Inflammatory macrophage treated with lipopolysaccharide for 1 hour (primary cell): ENCODE data around the gene BNIPL.

Experiments
- DNase-seq, 2 donors: peaks; one replicate each; pipeline ENCODE4 v3.0.0-alpha.2; 2020 to 2022

BNIPL gene

DNA sequence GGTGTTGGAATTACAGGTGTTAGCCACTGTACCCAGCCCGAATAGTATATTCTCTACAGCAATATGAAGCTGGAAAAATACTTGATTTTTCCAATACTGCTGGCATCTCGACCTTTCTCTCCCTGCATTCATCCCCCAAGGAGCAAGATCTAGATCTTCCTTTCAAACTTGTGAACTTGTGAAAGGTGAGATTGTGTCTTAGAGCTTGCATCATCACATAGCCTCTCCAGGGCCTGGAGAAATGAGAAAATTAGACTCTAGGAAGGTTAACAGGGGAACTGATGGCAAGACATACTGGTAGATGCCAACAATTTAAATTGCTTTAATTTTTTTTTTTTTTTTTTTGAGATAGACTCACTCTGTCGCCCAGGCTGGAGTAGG lies 26.1 kb upstream of the BNIPL start:
- no peak for DNase-seq

GRCh38 chr1:151011154-151011850 lies 25.1 kb upstream of the BNIPL start:
- no peak for DNase-seq

GRCh38 chr1:151012684-151013471 lies 23.5 kb upstream of the BNIPL start:
- DNase-seq, result no peak

DNA sequence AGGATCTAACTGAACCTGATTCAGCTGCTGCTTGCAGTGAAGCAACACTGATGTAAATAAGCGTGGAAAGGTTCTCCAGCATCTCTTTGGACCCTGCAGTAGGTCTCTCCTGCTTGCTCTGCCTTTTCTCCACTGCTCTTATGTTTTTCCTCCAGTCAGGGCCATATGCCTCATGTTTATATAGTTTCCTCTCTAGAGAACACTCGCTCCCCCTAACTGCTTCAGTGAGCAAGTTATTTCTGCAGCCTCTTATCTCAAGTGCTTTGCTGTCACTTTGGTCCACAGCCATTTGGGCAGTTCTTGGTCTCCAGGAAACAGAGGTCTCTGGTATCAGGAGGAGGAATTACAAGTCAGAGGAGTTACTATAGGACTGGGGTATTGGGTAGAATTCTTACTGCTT lies 22.9 kb upstream of the BNIPL start:
- DNase-seq, result no peak

- peak; percentile 64 to 90 for DNase-seq
Measured at GRCh38 chr1:151024540-151025146, 11.7 kb upstream of the BNIPL start.

DNA sequence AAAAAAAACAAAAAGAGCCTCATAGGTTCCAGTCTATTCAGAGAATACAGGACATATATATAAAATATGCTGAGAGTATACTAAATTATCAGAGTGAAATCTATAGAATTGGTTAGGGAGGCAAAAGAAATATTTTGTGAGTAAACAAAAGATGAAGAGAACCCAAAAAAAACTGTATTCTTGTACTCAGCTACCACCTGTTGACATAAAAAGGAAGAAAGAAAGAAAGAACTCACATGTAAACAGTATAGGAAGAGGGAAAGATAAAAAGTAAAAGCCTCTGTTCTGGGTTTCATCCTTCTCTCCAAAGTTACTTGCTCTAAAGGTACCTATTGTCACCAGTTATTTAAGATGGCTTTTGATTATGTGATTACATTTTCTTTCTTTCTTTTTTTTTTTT lies 9.9 kb upstream of the BNIPL start:
- no peak for DNase-seq

GRCh38 chr1:151032164-151032563 lies 4.2 kb upstream of the BNIPL start:
- DNase-seq, result no peak

GRCh38 chr1:151035167-151035566 lies 1.2 kb upstream of the BNIPL start:
- no peak for DNase-seq

DNA sequence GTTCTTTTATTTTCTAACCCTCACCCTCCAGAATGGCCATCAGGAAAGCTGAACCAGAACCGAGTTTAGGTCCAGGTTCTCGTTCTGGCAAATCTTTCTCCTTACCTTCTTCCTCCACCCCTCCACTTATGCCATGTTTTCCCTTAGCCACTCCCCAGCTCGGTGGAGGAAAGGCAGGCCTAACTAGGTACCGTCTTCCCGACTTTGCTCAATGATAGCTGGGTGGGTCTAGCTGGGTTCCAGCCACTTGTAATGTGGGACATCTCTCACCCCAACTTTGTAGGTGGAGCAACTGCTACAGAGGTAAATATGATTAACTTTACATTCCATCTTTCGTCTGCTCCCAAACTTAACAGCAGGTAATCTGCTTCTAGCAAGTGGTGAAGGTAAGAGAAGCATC lies 646 bp downstream of the BNIPL start:
- DNase-seq, result no peak

GRCh38 chr1:151039521-151039920 lies 3.1 kb downstream of the BNIPL start:
- DNase-seq, result no peak

GRCh38 chr1:151043163-151043562 lies 6.8 kb downstream of the BNIPL start:
- no peak for DNase-seq

DNA sequence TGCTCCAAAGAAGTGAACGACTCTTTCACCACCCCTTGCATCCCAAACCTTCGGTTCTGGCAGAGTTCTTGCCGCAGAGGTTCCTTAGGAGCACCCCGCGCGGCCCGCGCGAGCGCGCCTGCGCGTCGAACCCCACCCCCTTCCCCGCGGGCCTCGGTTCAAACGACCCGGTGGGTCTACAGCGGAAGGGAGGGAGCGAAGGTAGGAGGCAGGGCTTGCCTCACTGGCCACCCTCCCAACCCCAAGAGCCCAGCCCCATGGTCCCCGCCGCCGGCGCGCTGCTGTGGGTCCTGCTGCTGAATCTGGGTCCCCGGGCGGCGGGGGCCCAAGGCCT lies 11.2 kb downstream of the BNIPL start, which contains the start of gene C1orf56:
C1orf56 (plus strand) TSS at position 161 of the 334 bp plus-strand sequence; CDS start at position 258, 97 bp downstream.
- DNase-seq, result no peak

DNA sequence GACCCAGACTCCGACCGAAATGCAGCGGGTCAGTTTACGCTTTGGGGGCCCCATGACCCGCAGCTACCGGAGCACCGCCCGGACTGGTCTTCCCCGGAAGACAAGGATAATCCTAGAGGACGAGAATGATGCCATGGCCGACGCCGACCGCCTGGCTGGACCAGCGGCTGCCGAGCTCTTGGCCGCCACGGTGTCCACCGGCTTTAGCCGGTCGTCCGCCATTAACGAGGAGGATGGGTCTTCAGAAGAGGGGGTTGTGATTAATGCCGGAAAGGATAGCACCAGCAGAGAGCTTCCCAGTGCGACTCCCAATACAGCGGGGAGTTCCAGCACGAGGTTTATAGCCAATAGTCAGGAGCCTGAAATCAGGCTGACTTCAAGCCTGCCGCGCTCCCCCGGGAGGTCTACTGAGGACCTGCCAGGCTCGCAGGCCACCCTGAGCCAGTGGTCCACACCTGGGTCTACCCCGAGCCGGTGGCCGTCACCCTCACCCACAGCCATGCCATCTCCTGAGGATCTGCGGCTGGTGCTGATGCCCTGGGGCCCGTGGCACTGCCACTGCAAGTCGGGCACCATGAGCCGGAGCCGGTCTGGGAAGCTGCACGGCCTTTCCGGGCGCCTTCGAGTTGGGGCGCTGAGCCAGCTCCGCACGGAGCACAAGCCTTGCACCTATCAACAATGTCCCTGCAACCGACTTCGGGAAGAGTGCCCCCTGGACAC lies 11.7 kb downstream of the BNIPL start:
- DNase-seq, result peak; percentile 46 to 53

- no peak for DNase-seq
Measured at GRCh38 chr1:151048645-151049032, 12.3 kb downstream of the BNIPL start.

DNA sequence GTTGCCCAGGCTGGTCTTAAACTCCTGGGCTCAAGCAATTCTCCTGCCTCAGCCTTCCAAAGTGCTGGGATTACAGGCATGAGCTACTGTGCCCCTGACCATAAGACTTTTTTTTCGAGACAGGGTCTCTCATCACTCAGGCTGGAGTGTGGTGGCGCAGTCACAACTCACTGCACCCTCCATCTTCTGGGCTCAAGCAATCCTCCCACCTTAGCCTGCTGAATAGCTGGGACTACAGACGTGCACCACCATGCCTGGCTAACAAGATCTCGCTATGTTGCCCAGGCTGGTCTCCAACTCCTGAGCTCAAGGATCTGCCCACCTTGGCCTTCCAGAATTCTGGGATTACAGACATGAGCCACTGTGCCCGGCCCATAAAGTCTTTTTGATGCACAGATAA lies 13.1 kb downstream of the BNIPL start:
- no peak for DNase-seq

DNA sequence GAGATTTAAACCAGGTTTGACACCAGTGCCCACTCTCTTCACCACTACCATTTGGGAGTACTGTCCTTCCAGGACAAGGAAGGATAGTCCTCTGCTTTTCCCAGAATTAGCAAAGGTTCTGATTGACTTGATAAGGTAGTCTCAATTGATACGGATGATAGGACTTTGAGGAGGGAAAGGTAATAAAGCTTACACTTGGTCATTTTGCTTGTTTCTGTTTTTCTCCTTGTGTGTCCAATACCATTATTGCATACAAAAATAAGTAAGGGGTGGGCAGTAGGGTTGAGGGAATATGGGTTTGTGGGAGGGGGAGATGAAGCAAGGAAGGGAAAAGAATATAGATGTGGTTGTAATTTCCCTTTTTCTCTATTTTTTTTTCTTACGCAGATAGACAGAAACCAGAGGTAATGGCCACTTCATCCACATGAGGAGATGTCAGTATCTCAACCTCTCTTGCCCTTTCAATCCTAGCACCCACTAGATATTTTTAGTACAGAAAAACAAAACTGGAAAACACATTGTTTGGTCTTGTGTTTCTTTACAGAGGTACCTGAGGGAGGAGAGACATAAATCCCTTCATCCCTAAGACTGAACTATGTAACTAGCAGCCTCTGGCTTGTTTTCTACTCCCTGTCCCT lies 13.8 kb downstream of the BNIPL start:
- no peak for DNase-seq

GRCh38 chr1:151051356-151052009 lies 15.1 kb downstream of the BNIPL start:
- DNase-seq, result no peak

- no peak for DNase-seq
Measured at GRCh38 chr1:151054971-151055547, 18.7 kb downstream of the BNIPL start.

DNA sequence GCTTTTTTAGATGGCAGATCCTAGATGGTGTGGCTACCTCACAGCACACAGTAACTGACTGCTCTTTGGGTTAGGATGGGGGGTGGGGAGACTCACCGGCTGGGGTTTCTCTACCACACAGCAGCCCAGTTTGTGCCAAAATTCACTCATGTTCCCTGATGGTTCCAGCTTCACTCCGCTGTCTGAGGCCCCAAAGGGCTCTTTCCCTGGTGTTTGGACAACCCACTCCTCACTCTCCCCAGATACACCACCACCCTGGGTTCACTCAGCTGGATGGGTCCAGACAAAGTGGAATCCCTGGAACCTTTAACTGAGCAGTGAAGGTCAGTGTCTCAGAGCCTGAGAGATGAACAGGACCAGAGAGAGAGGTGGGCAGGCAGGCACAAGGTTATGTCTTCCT lies 19.2 kb downstream of the BNIPL start:
- DNase-seq, result no peak

DNA sequence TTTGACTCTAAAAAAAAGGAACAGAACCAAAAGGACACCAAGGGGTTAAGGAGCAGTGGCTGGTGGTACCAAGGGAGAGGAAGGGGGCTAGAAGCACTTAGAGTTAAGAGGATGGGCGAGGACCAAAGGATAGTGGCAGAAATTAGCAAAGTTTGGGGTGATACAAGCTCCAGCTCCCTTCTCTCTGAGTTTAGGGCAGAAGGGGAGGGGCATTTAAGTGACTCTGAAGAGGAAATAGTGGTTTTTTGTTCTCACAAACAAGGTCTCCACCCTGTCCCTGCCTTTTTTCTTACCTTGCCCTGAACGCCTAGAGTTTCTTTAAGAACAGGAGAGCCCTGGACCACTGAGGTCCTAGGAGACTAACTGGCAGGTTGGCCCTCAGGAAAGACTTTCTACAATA lies 19.8 kb downstream of the BNIPL start:
- no peak for DNase-seq

DNA sequence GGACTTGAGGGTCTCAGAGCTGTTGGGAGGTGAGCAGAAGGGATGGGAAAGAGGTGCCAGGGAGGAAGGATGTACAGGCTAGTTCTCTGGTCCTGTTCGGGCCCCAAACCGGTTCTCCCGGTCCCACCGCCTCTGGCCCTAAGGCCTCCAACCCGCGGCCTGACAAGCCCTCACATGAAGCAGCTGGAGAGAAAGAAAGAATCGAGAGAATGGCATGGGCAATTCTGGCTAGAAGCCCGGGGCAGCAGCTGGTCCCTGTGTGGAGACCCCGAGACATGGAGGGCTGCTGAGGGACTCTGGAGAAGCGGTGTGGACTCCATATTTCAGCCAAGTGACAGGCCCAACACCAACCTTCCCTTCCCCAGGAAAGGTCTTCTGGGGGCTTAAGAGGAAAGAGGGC lies 22.3 kb downstream of the BNIPL start:
- DNase-seq, result no peak
